Stimulated activated CD4-positive, alpha-beta T cell treated with anti-CD3 and anti-CD28 coated beads, Interleukin-4, amount 100 ng/mL, for 1 hour (primary cell): ENCODE data around the gene TMEM45A.
"Not testable (repeated sequence)": the region's sequence is repeated elsewhere in the genome, so short reads cannot be mapped to it uniquely, and the experiment has no call there.

Experiments
- DNase-seq: peaks from one replicate; pipeline ENCODE4 v3.0.0-alpha.2; 2020

TMEM45A gene, protein sequence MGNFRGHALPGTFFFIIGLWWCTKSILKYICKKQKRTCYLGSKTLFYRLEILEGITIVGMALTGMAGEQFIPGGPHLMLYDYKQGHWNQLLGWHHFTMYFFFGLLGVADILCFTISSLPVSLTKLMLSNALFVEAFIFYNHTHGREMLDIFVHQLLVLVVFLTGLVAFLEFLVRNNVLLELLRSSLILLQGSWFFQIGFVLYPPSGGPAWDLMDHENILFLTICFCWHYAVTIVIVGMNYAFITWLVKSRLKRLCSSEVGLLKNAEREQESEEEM

DNA sequence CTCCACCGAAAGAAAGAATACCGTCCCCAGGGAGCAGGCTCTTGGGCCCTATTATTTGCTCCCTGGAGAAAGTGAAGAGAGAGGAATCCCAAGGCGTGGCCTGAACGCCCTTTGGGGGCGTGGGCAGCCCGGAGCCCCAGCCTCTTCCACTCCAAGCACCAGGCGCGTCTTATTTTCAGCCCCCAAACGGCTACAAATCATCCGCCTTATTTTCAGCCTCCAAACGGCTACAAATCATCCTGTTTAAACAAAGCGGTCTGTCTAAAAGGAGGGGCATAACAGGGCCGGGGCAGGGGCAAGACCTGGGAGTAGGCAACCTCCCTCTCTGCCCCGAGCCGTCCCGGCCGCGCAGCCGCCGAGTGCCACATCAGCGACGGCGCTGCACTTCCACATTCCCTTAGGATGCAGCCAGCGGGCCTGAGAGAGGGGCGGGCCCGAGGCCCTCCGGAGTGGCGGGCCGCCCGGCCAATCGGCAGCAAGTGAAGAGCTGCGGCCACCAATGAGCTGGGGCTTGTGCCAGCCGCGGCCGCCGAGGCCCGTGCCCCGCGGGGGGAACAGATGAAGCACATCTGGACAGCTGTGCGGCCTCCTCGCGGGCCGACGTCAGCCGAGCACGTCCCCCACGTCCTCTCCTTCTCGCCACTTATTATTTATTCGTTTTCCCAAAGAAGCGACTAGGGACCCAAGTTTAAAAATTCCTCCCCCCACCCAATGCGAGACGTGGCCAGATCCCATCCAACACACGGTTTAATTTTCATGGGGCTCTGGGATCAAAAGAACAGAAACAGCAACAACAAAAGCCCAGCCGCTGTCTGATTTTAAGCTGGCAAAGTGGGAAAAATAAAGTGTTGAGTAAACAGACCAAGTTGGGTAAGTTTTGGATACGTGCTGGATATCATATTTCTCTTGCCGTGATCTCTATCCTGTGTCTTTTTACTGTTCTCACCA lies at the start of gene TMEM45A:
TSS of gene TMEM45A (plus strand) at position 561 of the 948 bp plus-strand sequence. CDS start 62,593 bp downstream, outside the sequence.
- DNase-seq, result peak; percentile 81

DNA sequence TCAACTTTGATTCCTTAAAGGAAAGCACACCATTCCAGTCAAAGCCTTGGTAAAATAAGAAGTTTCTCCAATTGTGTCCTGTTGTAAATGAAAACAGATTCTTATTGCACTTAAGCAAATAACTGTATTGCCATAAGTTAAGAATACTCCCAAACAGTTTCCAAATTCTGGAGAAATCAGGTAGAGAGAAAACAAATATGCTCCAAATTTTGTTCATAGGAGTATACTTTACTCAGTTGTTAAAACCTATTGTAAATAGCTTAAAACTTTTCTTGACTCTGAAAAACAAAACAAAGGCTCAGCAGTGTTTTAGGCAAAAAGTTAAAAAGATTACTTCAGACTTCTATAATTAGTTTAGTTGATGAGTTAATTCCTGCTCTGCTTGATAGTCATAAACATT lies 48.7 kb upstream of the TMEM45A start:
- DNase-seq, result no peak

DNA sequence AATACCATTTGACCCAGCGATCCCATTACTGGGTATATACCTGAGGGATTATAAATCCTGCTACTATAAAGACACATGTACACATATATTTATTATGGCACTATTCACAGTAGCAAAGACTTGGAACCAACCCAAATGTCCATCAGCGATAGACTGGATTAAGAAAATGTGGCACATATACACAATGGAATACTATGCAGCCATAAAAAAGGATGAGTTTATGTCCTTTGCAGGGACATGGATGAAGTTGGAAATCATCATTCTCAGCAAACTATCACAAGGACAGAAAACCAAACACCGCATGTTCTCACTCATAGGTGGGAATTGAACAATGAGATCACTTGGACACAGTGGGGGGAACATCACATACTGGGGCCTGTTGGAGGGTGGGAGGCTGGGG lies 45.4 kb upstream of the TMEM45A start:
- not testable (repeated sequence) for DNase-seq

DNA sequence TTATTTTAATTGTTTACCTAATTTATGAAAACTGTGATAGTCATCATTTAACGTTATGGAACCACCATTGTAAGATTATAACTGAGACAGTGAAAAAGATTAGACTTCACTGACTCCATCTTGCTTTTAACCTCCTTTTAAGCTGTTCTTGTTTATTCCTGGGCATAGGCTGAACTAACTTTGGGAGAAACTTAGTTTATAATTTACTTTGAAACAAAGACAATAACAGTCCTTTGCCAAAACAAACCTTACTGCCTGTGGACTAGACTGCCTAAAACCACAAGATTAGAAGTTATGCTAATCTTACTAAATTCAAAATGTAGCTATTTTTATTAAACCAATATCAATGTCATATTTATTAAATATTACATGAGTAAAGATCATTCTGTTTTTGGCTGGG lies 44.3 kb upstream of the TMEM45A start:
- DNase-seq, result no peak

DNA sequence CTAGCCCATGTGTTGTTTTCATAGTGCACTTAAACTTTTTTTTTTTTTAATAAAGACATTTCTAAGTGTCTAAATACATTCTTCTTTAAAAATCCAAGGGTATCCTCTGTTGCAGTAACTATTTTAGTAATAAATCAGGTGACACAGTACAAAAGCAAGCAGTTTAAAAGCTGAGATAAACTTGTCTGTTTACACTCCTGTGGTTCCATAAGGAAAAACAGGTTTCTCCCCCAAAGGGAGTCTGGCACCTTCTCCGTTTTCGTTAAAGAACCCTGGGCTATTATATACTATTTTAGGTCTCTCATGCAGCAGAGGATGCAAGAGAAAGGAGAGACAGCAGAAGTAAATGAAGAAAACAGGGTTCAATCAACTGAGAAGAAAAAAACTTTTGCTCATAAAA lies 43.2 kb upstream of the TMEM45A start:
- no peak for DNase-seq

DNA sequence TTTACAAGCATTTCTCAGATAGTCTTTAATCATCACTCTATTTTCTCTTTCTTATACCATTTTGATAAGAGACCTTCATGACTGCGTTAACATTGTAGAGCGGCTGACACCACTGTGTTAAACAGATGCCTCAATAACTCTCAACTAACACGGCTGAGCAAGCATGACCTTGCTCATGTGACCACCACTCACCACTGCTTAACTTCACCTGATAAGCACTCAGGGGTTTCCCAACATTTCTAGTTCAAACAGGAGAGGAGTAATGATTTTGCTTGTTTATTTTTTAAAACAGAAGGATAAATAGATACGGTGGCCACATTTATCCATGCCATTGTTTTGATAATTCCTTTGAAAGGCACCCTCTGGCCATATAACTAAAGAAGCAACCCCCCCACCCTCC lies 37.7 kb upstream of the TMEM45A start:
- DNase-seq, result no peak

DNA sequence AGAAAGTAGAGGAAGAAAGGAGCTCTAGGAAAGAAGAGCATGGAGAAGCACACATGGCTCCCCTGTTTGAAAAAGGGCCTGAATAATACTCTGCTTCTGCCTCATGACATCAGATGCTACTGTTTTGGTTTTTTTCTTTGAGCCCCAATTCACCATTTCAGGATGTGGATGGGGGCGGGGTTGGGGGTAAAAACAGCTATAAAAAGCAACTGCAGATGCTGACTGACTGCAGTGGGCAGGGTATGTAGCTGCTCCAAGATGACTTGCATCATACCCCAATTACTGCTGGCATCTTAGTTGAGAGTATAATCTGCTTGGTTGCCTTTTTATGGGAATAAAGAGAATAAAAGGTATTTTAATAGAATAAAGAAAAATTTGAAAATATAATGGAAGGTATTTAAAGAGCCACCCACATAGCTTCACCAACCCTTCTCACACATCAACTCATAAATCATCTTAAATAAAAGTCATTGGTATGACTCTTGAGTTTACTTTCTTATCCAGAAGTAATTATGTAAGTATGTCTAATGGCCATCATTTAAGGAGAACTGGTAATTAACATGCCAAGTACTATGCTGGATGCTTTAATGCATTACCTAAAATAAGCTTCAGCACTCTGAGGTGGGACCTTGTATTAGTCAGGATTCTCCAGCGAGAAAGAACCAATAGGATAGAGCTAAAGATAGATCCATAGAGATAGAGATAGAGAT lies 36.4 kb upstream of the TMEM45A start:
- DNase-seq, result no peak

DNA sequence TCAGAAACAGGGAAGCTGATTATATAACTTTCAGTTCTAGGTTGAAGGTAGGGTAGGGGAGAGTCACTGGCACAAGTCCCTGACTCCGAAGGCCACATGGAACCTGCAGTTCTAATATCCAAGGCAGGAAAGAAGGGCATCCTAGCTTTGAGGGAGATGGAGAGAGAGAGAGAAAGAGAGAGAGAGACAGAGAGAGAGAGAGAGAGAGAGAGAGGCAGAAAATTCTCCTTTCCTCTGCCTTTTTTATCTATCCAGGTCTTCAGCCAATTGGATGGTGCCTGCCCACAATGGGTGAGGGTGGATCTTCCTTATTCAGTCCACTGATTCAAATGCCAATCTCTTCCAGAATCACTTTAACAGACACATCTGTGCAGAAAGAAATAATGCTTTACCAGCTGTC lies 35.7 kb upstream of the TMEM45A start:
- DNase-seq, result no peak

DNA sequence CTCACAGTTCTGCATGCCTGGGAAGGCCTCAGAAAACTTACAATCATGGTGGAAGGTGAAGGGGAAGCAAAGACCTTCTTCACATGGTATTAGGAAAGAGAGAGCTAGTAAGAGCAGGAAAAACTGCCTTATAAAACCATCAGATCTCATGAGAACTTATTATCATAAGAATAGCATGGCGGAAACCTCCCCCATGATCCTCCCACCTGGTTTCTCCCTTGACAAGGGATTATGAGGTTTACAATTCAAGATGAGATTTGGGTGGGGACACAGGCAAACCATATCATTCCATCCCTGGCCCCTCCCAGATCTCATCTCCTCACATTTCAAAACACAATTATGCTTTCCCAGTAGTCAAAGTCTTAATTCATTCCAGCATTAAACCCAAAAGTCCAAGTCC lies 34.6 kb upstream of the TMEM45A start:
- DNase-seq, result no peak

DNA sequence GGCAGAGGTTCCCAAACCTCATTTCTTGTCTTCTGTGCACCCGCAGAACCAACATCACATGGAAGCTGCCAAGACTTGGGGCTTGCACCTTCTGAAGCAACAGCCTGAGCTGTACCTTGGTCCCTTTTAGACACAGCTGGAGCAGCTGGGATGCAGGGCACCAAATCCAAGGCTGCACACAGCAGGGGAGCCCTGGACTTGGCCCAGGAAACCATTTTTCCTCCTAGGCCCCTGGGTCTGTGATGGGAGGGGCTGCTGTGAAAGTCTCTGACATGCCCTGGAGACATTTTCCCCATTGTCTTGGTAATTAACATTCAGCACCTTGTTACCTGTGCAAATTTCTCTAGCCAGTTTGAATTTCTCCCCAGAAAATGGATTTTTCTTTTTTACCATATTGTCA lies 33.6 kb upstream of the TMEM45A start:
- no peak for DNase-seq

DNA sequence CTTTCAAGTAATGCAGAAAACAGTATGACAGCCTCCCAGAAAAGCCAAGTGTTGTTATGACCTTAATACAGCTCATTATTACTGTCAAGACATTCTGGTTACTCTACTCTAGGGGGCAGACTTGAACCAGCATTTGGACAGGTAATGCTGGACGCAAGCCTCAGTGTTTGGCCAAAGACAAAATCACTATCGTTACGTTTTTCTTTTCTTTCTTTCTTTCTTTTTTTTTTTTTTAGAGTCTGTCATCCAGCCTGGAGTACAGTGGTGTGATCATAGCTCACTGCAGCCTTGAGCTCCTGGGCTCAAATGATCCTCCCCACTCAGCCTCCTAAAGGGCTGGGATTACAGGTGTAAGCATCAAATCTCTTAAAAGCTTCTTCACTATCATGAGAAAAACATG lies 29.4 kb upstream of the TMEM45A start:
- DNase-seq, result no peak

DNA sequence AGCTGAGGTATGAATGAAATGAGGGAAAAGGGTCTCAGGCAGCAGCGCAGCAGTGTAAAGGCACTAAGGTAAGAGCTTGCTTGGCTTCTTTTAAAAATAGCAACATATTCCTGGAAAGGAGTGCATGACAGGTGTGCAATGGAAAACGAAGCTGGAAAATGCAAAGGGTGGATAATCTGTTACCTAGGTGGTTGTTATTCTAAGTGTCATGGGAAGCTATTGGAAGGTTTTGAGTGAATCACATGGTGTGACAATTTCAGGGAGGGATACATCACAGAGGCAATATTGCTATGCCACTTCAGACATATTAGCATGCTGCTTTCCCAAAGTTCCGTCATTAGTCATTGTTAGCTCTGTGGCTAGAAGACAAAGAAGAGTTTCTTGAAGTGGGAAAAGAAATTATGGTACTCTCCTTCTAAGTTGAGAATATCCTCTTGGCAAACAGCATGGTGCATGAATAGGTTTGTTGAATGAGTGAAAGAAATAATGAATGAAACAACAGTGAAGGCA lies 28.7 kb upstream of the TMEM45A start:
- DNase-seq, result no peak

DNA sequence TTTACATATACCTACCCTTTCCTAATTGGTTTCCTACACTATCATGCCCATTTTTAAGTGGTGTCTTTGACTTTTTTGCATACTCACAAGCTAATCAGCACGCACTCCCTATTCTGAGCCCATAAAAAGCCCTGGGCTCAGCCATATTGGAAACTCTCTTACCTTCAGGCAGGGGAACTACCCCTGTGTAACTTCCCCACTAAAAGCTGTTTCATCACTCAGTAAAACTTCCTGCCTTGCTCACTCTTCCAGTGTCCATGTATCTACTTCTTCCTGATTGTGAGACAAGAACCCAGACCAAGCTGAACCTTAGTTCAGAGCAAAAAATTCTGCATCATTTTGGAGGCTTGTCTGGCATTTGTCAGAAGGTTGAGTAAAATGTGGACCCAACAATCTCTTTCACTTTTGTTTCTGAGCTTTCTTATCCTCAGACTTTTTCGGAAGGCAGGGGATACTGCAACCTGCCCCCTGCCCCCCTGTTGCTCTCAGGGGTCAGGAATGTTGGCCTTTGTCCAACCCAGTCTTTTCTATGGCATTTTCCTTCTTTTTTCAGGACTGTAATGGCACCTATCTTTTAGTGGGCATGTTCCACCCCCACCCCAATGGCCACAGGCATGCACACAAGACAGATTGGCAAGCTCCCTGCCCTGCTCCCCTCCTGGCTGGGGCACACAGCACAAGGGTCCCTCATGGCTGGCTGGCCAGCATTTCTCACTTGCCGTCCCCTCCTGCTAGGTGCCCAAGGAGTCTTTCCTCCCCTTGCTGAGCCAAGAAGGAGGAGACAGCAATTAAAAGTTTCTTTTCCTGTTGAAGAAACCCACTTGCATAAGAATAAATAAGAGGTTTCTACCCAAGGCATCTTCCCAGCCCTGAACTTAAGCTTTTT lies 26.3 kb upstream of the TMEM45A start:
- DNase-seq, result no peak

DNA sequence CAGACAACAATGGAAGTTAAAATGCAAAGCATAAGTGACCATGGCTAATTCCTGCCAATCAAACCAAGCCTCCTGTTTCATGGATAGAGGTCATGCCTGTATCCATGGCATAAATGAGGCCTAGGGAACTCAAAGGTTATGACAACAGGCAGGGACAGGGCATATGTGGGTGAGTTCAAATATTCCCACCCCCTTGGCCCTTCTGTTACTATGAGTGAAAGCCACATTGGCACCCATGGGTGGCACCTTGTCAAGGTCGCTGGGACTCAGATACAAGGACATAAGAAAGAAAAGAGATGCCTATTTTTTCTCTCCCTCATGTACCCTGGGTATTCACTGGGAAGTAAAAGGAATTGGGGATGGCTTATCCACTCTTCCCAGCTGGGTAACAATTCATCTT lies 25.3 kb upstream of the TMEM45A start:
- no peak for DNase-seq

DNA sequence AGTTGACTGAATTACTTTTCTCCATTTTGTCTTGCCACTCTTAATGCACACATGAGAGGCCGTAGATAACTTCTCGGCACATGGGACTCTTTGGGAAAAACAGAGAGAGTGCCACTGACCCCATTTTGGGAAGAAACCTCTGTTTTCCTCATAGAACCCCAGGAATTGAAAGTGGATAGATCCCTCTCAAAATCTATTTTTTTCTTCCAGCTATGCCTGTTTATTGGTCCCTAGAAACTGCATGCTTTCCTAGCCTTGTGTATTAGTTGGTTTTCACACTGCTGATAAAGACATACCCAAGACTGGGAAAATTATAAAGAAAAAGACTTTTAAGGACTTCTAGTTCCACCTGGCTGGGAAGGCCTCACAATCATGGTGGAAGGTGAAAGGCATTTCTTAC lies 23.7 kb upstream of the TMEM45A start:
- no peak for DNase-seq

DNA sequence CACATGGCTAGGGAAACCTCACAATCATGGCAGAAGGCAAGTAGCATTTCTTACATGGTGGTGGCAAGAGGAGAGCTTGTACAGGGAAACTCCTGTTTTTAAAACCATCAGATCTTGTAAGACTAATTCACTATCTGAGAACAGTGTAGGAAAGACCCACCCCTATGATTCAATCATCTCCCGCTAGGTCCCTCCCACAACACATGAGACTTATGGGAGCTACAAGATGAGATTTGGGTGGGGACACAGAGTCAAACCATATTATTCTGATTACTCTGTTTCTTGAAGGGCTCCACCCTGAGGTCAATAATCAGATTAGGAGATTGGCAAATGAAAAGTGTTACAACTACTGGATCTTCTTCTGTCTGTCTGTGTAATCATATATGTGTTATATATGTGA lies 21.5 kb upstream of the TMEM45A start:
- no peak for DNase-seq

DNA sequence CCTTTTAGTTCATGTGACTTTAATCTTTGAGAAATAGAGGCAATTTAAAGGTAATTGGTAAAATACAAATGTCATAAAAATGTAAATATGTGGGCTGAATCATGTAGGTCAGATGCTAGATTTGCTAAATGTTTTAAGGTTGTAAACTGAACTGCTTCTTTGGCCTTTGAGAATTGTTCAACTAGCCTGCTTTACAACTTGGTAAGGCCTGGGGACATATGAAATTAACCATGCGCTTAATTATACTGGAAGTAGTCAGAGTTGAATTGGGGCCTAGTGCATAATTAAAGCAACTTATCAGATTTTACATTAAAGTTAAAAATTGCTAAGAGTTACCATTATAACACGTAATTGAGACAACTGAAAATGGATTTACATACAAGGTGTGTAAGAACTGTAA lies 21.0 kb upstream of the TMEM45A start:
- no peak for DNase-seq

DNA sequence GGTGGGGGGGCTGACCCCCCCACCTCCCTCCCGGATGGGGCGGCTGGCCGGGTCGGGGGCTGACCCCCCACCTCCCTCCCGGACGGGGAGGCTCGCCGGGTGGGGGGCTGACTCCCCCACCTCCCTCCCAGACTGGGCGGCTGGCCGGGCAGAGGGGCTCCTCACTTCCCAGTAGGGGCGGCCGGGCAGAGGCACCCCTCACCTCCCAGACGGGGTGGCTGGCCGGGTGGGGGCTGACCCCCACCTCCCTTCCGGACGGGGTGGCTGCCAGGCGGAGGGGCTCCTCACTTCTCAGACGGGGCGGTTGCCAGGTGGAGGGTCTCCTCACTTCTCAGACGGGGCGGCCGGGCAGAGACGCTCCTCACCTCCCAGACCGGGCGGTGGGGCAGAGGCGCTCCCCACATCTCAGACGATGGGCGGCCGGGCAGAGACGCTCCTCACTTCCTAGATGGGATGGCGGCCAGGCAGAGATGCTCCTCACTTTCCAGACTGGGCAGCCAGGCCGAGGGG lies 14.5 kb upstream of the TMEM45A start:
- not testable (repeated sequence) for DNase-seq

DNA sequence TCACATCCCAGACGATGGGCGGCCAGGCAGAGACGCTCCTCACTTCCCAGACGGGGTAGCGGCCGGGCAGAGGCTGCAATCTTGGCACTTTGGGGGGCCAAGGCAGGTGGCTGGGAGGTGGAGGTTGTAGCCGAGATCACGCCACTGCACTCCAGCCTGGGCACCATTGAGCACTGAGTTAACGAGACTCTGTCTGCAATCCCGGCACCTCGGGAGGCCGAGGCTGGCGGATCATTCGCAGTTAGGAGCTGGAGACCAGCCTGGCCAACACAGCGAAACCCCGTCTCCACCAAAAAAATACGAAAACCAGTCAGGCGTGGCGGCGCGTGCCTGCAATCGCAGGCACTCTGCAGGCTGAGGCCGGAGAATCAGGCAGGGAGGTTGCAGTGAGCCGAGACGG lies 13.9 kb upstream of the TMEM45A start:
- DNase-seq, result not testable (repeated sequence)

DNA sequence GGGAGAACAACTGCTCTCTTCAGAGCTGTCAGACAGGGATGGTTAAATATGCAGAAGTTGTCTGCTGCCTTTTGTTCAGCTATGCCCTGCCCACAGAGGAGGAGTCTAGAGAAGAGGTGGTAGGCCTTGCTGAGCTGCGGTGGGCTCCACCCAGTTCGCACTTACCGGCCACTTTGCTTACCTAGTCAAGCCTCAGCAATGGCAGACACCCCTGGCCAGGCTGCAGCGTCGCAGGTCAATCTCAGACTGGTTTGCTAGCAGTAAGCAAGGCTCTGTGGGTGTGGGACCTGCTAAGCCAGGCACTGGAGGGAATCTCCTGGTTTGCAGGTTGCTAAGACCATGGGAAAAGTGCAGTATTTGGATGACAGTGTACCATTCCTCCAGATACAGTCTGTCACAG lies 12.3 kb upstream of the TMEM45A start:
- no peak for DNase-seq

DNA sequence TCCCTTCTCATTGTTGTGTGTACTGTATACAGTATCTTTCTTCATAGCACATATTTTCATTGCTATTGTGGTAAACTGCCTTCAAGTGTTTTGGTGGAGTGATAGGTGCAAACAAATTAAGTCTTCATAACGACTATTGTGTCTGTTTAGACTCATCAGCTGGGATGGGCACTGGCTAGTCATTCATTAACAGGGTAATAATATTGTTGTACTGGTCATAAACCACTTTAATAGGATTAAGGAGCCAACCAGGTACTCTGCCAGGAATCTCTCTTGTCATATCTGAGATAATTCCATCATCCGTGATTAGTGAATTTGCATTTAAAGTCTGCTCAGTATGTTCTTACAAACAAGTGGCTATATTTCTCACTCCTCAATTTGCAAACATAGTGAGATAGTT lies 10.2 kb upstream of the TMEM45A start:
- DNase-seq, result no peak

DNA sequence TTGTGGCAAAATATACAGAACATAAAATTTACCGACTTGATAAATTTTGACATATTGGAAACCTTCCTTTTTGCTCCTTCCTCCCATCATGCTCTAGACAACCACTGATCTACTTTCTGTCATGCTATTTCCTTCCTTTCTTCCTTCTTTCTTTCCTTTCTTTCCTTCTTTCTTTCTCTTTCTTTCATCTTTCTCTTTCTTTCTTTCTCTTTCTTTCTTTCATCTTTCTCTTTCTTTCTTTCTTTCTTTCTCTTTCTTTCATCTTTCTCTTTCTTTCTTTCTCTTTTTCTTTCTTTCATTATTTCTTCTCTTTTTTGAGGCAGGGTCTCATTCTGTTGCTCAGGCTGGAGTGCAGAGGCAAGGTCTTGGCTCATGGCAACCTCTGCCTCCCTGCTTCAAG lies 8.9 kb upstream of the TMEM45A start:
- DNase-seq, result no peak
